BLaER1 (cell line): ENCODE measurements around the gene ILKAP.

Source experiments
- H3K27ac ChIP-seq: shearing (Covaris generic); formaldehyde crosslinking; 2 replicates; pipeline ENCODE4 v1.8.1; 2022
- H3K27me3 ChIP-seq: shearing (Covaris generic); formaldehyde crosslinking; 2 replicates; pipeline ENCODE4 v1.8.1; 2022
- H3K36me3 ChIP-seq: shearing (Covaris generic); formaldehyde crosslinking; 2 replicates; pipeline ENCODE4 v1.8.1; 2022
- H3K4me1 ChIP-seq: shearing (Covaris generic); formaldehyde crosslinking; 2 replicates; pipeline ENCODE4 v1.8.1; 2022
- H3K4me2 ChIP-seq: shearing (Covaris generic); formaldehyde crosslinking; 2 replicates; pipeline ENCODE4 v1.8.1; 2022
- H3K4me3 ChIP-seq: shearing (Covaris generic); formaldehyde crosslinking; 2 replicates; pipeline ENCODE4 v1.8.1; 2022
- H3K9ac ChIP-seq: shearing (Covaris generic); formaldehyde crosslinking; 2 replicates; pipeline ENCODE4 v1.8.1; 2022
- H3K9me3 ChIP-seq: shearing (Covaris generic); formaldehyde crosslinking; 2 replicates; pipeline ENCODE4 v1.8.1; 2022
- H4K20me1 ChIP-seq: shearing (Covaris generic); formaldehyde crosslinking; 2 replicates; pipeline ENCODE4 v1.8.1; 2022
- Cebpa-rat ChIP-seq: shearing (Covaris generic); IDR thresholded peaks from 2 replicates; pipeline ENCODE4 v1.8.1; 2022

ILKAP gene

GRCh38 chr2:238203973-238204683 lies 633 bp upstream of the ILKAP start:
- Histone ChIP-seq H3K9ac (peak overlapping the region; percentile 98), H3K4me3 (peak overlapping the region; percentile 99), H4K20me1 (peaks cover 43% of the 10 kb centered on the region), H3K9me3 (no peaks in the 10 kb centered on the region), H3K36me3 (peaks cover 5% of the 10 kb centered on the region), H3K27me3 (no peaks in the 10 kb centered on the region), H3K4me2 (peak overlapping the region; percentile 94), H3K4me1 (peaks cover 29% of the 10 kb centered on the region), H3K27ac (peak overlapping the region; percentile 96)
- no peak for TF ChIP-seq Cebpa-rat

- TF ChIP-seq Cebpa-rat = no peak
- Histone ChIP-seq H3K27ac (peak overlapping the region; percentile 96), H3K9ac (peak overlapping the region; percentile 98), H3K4me3 (peak overlapping the region; percentile 99), H3K27me3 (no peaks in the 10 kb centered on the region), H4K20me1 (peaks cover 59% of the 10 kb centered on the region), H3K9me3 (no peaks in the 10 kb centered on the region), H3K36me3 (peaks cover 7% of the 10 kb centered on the region), H3K4me1 (peaks cover 29% of the 10 kb centered on the region), H3K4me2 (peak overlapping the region; percentile 94)
Observed at GRCh38 chr2:238202326-238203093, 985 bp downstream of the ILKAP start.

- Histone ChIP-seq H3K36me3 (peaks cover 97% of the 10 kb centered on the region), H3K27me3 (no peaks in the 10 kb centered on the region)
Observed at GRCh38 chr2:238190445-238190844, 13.1 kb downstream of the ILKAP start.

GRCh38 chr2:238187618-238188548 lies 15.6 kb downstream of the ILKAP start:
- peak overlapping the region; percentile 62; the same call in 1 of the 2 replicates for H3K4me2 ChIP-seq
- H3K4me1 ChIP-seq = peaks cover 35% of the 10 kb centered on the region
- H4K20me1 ChIP-seq = peaks cover 42% of the 10 kb centered on the region; the same call in 1 of the 2 replicates
- no peaks in the 10 kb centered on the region for H3K9me3 ChIP-seq
- no peak overlapping the region for H3K4me3 ChIP-seq
- no peak overlapping the region; the same call in 1 of the 2 replicates for H3K9ac ChIP-seq
- H3K36me3 ChIP-seq = peaks cover 99% of the 10 kb centered on the region
- no peak overlapping the region; the same call in 1 of the 2 replicates for H3K27ac ChIP-seq
- H3K27me3 ChIP-seq = no peaks in the 10 kb centered on the region
- no peak for TF ChIP-seq Cebpa-rat

More at GRCh38 chr2:238190445-238190844, 13.1 kb downstream of the ILKAP start:
- no peak overlapping the region for H3K4me3 ChIP-seq
- H3K4me1 ChIP-seq = peaks cover 35% of the 10 kb centered on the region
- H4K20me1 ChIP-seq = peaks cover 55% of the 10 kb centered on the region
- no peak overlapping the region for H3K27ac ChIP-seq
- TF ChIP-seq Cebpa-rat = no peak
- no peak overlapping the region for H3K4me2 ChIP-seq
- H3K9me3 ChIP-seq = no peaks in the 10 kb centered on the region
- H3K9ac ChIP-seq = no peak overlapping the region

GRCh38 chr2:238183821-238184220 lies 19.7 kb downstream of the ILKAP start:
- TF ChIP-seq Cebpa-rat = no peak
- Histone ChIP-seq H3K4me1 (peaks cover 14% of the 10 kb centered on the region), H4K20me1 (peaks cover 39% of the 10 kb centered on the region; the same call in 1 of the 2 replicates), H3K4me3 (no peak overlapping the region), H3K27me3 (no peaks in the 10 kb centered on the region), H3K4me2 (no peak overlapping the region), H3K9ac (no peak overlapping the region), H3K9me3 (no peaks in the 10 kb centered on the region), H3K27ac (no peak overlapping the region), H3K36me3 (peaks cover 99% of the 10 kb centered on the region)

- no peaks in the 10 kb centered on the region for H3K27me3 ChIP-seq
- H3K4me1 ChIP-seq = no peaks in the 10 kb centered on the region
- H3K9me3 ChIP-seq = no peaks in the 10 kb centered on the region
- no peak overlapping the region for H3K4me3 ChIP-seq
- H3K4me2 ChIP-seq = no peak overlapping the region
- no peak overlapping the region for H3K27ac ChIP-seq
- peaks cover 99% of the 10 kb centered on the region for H3K36me3 ChIP-seq
- 0 out of 2 replicates have a peak, but pooled peaks cover 30% of the 10 kb centered on the region for H4K20me1 ChIP-seq
- H3K9ac ChIP-seq = no peak overlapping the region
- no peak for TF ChIP-seq Cebpa-rat
Observed at GRCh38 chr2:238182362-238182761, 21.1 kb downstream of the ILKAP start.

- Histone ChIP-seq H3K36me3 (peaks cover 98% of the 10 kb centered on the region), H3K9me3 (no peaks in the 10 kb centered on the region), H3K27me3 (no peaks in the 10 kb centered on the region), H4K20me1 (0 out of 2 replicates have a peak, but pooled peaks cover 30% of the 10 kb centered on the region), H3K4me1 (no peaks in the 10 kb centered on the region), H3K4me3 (no peak overlapping the region), H3K27ac (no peak overlapping the region), H3K9ac (no peak overlapping the region), H3K4me2 (no peak overlapping the region)
- no peak for TF ChIP-seq Cebpa-rat
Observed at GRCh38 chr2:238180554-238180953, 22.9 kb downstream of the ILKAP start.

- Histone ChIP-seq H3K4me2 (no peak overlapping the region), H3K27me3 (no peaks in the 10 kb centered on the region), H3K27ac (no peak overlapping the region), H3K4me1 (no peaks in the 10 kb centered on the region), H3K9me3 (no peaks in the 10 kb centered on the region), H3K9ac (no peak overlapping the region), H3K36me3 (peaks cover 98% of the 10 kb centered on the region), H3K4me3 (no peak overlapping the region), H4K20me1 (0 out of 2 replicates have a peak, but pooled peaks cover 15% of the 10 kb centered on the region)
- no peak for TF ChIP-seq Cebpa-rat
Observed at GRCh38 chr2:238176613-238177012, 26.9 kb downstream of the ILKAP start.

- H4K20me1 ChIP-seq = 0 out of 2 replicates have a peak, but pooled peaks cover 3% of the 10 kb centered on the region
- no peaks in the 10 kb centered on the region for H3K27me3 ChIP-seq
- H3K36me3 ChIP-seq = peaks cover 98% of the 10 kb centered on the region
- no peak overlapping the region for H3K27ac ChIP-seq
- no peak overlapping the region for H3K4me2 ChIP-seq
- H3K4me1 ChIP-seq = peaks cover 12% of the 10 kb centered on the region
- no peak for TF ChIP-seq Cebpa-rat
- H3K9me3 ChIP-seq = no peaks in the 10 kb centered on the region
- no peak overlapping the region for H3K4me3 ChIP-seq
- H3K9ac ChIP-seq = no peak overlapping the region
Observed at GRCh38 chr2:238174701-238175100, 28.8 kb downstream of the ILKAP start.
